OCI-LY7 (cell line): ENCODE data around the gene HRH2. TPM values are rescaled to one million over a fixed set of nuclear protein-coding genes. Genes with fewer than 3 reads are reported as not detected.

Experiments used
- BruUV-seq: library from RNA; stranded (reverse); fragments of 400-500 nt; replicated peaks from 2 replicates; lab custom pipeline; 2021; lab: Mats Ljungman, UMichigan
- CTCF ChIA-PET: fragments of 300-600 bp; sonication (Branson Sonifier 250); formaldehyde crosslinking; loops from one replicate; lab custom pipeline; 2022; ENCODE audit warnings: antibody characterized with exemption; ENCODE audit not compliant: unreplicated experiment; lab: Charles Lee
- POLR2A ChIA-PET: fragments of 300-600 bp; sonication (Branson Sonifier 250); formaldehyde crosslinking; loops from one replicate; lab custom pipeline; 2022; ENCODE audit warnings: antibody characterized with exemption; lab: Charles Lee
- DNase-seq: peaks from one replicate; pipeline ENCODE4 v3.0.0-alpha.2; 2015; ENCODE audit warnings: low spot score
- H2AFZ ChIP-seq: fragments of 200-600 bp; sonication (generic), shearing (Covaris generic); 2 replicates; pipeline ENCODE4 v1.6.1; 2014; ENCODE audit warnings: mild to moderate bottlenecking, antibody characterized with exemption, low read length, moderate library complexity
- H3K27ac ChIP-seq: fragments of 200-600 bp; sonication (generic); 2 replicates; pipeline ENCODE4 v1.5.1; 2014; ENCODE audit warnings: mixed run types, low read depth, mild to moderate bottlenecking, moderate library complexity, low read length, inconsistent platforms; ENCODE audit not compliant: poor library complexity, severe bottlenecking
- H3K36me3 ChIP-seq: fragments of 200-600 bp; sonication (generic); 2 replicates; pipeline ENCODE4 v1.6.1; 2014; ENCODE audit warnings: mild to moderate bottlenecking, antibody characterized with exemption, low read length, moderate library complexity, mixed read lengths; ENCODE audit not compliant: insufficient read depth
- H3K4me1 ChIP-seq: fragments of 200-600 bp; sonication (generic); 2 replicates; pipeline ENCODE4 v1.5.1; 2014; ENCODE audit warnings: mild to moderate bottlenecking, low read length; ENCODE audit not compliant: insufficient read depth, poor library complexity, severe bottlenecking
- H3K4me2 ChIP-seq: fragments of 200-600 bp; sonication (generic); 2 replicates; pipeline ENCODE4 v1.6.1; 2014; ENCODE audit warnings: mild to moderate bottlenecking, low read length
- H3K4me3 ChIP-seq: fragments of 200-600 bp; sonication (generic); 2 replicates; pipeline ENCODE4 v1.5.1; 2014; ENCODE audit warnings: mild to moderate bottlenecking, low read depth, low read length; ENCODE audit not compliant: poor library complexity, severe bottlenecking
- H3K79me2 ChIP-seq: fragments of 200-600 bp; sonication (generic); 2 replicates; pipeline ENCODE4 v1.6.1; 2016; ENCODE audit warnings: low read depth, mild to moderate bottlenecking, low read length, moderate library complexity, mixed read lengths; ENCODE audit not compliant: insufficient read depth
- H3K9me2 ChIP-seq: fragments of 200-600 bp; sonication (generic); 2 replicates; pipeline ENCODE4 v1.6.1; 2016; ENCODE audit warnings: mild to moderate bottlenecking, low read length, mixed read lengths; ENCODE audit not compliant: insufficient read depth
- H3K9me3 ChIP-seq: fragments of 200-600 bp; sonication (generic); 2 replicates; pipeline ENCODE4 v1.6.1; 2014; ENCODE audit warnings: mild to moderate bottlenecking, mixed run types, low read length, mixed read lengths
- H4K20me1 ChIP-seq: fragments of 200-600 bp; sonication (generic); 2 replicates; pipeline ENCODE4 v1.6.1; 2014; ENCODE audit warnings: mild to moderate bottlenecking, antibody characterized with exemption, low read length, moderate library complexity, mixed read lengths; ENCODE audit not compliant: insufficient read depth
- EZH2phosphoT487 ChIP-seq: fragments of 200-600 bp; sonication (generic); IDR thresholded peaks from 2 replicates; pipeline ENCODE4 v1.6.1; 2018; ENCODE audit warnings: low read depth, borderline replicate concordance, mild to moderate bottlenecking, mixed run types, antibody characterized with exemption, low read length, moderate library complexity, mixed read lengths
- intact Hi-C: fragments of 100-400 bp; cut with micrococcal nuclease; formaldehyde crosslinking; loops from one replicate; pipeline ENCODE4 v1.10.0; 2022; ENCODE audit not compliant: unreplicated experiment
- total RNA-seq, 2 experiments: library from RNA; depleted of rRNA in 1 of 2; stranded (reverse); fragments of >200 nt in 1 of 2; shearing (Covaris generic) in 1 of 2; gene quantifications; 2 replicates each; pipeline ENCODE4 v1.2.3, GENCODE V29; 2014 to 2022
- TF ChIP-seq, protein P1 (sequence below): fragments of 200-600 bp; sonication (generic); conservative IDR thresholded peaks from 2 replicates; pipeline ENCODE4 v1.5.1; 2014; ENCODE audit warnings: mild to moderate bottlenecking, antibody characterized with exemption, low read length, moderate library complexity, mixed read lengths

HRH2 gene
- total RNA-seq, 2 experiments from 2014 or later = not detected

DNA sequence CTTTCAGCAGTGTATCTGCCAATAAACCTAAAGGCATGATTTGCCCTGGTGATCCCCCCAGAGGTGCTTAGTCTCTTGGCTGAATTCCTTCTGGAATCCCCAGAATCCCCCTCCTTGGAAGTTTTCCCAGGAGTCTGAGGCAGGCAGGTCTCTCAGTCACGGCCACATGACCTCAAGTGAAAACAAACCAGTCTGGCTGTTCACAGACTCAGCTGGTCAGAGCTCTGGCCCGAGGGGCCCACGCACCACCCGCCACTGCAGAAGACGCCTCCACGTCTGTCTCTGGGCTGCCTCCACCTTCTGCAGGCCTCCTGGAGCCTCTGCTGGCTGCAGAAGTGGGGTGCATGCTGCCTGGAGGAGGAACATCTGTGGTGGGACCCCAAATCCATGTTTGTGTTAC lies 52.5 kb downstream of the HRH2 start:
- H3K27ac ChIP-seq = no peak overlapping the region
- H3K4me2 ChIP-seq = no peak overlapping the region
- no peak for TF ChIP-seq EZH2phosphoT487
- TF ChIP-seq, protein P1, sequence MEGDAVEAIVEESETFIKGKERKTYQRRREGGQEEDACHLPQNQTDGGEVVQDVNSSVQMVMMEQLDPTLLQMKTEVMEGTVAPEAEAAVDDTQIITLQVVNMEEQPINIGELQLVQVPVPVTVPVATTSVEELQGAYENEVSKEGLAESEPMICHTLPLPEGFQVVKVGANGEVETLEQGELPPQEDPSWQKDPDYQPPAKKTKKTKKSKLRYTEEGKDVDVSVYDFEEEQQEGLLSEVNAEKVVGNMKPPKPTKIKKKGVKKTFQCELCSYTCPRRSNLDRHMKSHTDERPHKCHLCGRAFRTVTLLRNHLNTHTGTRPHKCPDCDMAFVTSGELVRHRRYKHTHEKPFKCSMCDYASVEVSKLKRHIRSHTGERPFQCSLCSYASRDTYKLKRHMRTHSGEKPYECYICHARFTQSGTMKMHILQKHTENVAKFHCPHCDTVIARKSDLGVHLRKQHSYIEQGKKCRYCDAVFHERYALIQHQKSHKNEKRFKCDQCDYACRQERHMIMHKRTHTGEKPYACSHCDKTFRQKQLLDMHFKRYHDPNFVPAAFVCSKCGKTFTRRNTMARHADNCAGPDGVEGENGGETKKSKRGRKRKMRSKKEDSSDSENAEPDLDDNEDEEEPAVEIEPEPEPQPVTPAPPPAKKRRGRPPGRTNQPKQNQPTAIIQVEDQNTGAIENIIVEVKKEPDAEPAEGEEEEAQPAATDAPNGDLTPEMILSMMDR = no peak
- no peaks in the 10 kb centered on the region for H3K79me2 ChIP-seq
- no peak overlapping the region for H2AFZ ChIP-seq
- ChIA-PET CTCF (no interaction called here), POLR2A (interaction anchor here (0.7 kb wide), 1 partner anchor 178 kb away, joined by 3 read pairs; no protein-coding TSS in a partner anchor)
- intact Hi-C loops = no loop called here
- no peak for DNase-seq
- no TSS peak for BruUV-seq
- H3K4me1 ChIP-seq = no peaks in the 10 kb centered on the region
- no peaks in the 10 kb centered on the region for H3K9me3 ChIP-seq
- H4K20me1 ChIP-seq = no peaks in the 10 kb centered on the region
- H3K9me2 ChIP-seq = no peaks in the 10 kb centered on the region
- no peaks in the 10 kb centered on the region for H3K36me3 ChIP-seq
- H3K4me3 ChIP-seq = no peak overlapping the region

DNA sequence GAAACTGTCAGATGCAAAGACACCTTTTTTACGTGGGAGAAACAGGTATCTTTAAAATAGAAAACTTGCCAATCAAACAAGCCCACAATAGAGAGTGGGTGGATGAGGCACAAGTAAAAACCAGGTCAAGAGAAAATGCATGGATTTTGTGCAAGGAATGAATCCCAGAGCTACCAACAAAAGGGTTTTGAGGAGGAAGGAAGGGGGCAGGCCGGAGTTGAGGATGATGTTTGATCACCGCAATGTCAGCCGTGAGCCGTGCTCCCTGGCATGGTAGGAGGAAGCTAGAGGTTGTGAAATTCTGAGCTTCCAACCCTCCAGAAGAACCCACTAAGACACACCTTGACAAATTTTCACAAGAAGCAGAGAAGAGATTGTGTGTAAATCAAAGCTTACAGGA lies 53.2 kb downstream of the HRH2 start:
- H3K79me2 ChIP-seq = no peaks in the 10 kb centered on the region
- BruUV-seq = no TSS peak
- H3K4me3 ChIP-seq = no peak overlapping the region
- H3K4me1 ChIP-seq = no peaks in the 10 kb centered on the region
- ChIA-PET CTCF (no interaction called here), POLR2A (no interaction called here)
- DNase-seq = no peak
- no peaks in the 10 kb centered on the region for H4K20me1 ChIP-seq
- TF ChIP-seq EZH2phosphoT487 = no peak
- TF ChIP-seq, protein P1 = no peak
- no peaks in the 10 kb centered on the region for H3K36me3 ChIP-seq
- H2AFZ ChIP-seq = no peak overlapping the region
- no peaks in the 10 kb centered on the region for H3K9me2 ChIP-seq
- intact Hi-C loops = no loop called here
- H3K27ac ChIP-seq = no peak overlapping the region
- no peak overlapping the region for H3K4me2 ChIP-seq
- no peaks in the 10 kb centered on the region for H3K9me3 ChIP-seq

DNA sequence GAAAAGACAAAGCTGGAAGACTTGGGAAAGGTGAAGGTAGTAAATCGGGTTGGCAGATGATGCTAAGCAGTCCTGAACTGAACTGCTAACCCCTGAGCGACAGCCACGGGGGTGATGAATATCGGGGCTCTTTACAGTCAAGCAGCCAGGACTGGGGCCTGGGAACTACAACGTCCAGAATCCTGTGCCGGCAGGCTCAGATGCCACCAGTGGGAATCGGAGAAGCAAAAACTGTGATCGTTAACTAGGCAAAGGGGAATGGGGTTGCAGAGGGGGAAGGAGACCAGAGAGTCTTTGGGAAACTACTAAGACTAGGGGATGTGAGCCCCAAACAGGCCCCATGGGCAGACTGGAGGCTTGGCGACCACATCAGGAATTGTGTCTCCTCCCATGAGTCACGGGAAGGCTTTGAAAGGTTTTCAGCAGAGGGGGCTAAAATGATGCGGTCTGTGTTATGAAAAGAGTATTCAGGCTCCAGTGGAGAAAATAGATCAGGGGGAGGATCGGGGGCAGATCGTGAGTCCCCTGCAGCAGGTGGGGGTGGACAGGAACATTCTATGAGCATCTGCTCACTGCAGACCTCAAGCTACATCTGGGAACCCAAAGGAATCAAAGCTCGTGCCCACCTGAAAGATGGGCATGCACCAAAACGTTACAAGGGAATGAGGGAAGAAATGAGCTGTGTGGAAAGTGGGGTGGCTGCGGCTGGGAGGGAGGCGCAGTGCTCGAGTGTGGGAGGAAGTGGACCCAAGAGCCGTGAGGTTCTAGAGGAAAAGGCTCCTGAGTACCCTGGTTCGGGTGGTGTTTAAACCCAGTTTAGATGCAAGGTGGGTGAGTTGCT lies 53.8 kb downstream of the HRH2 start:
- H3K4me2 ChIP-seq = no peak overlapping the region
- BruUV-seq = no TSS peak
- no peaks in the 10 kb centered on the region for H4K20me1 ChIP-seq
- no peak for DNase-seq
- ChIA-PET POLR2A (no interaction called here), CTCF (no interaction called here)
- intact Hi-C loops = no loop called here
- H3K36me3 ChIP-seq = no peaks in the 10 kb centered on the region
- no peaks in the 10 kb centered on the region for H3K79me2 ChIP-seq
- H3K9me3 ChIP-seq = no peaks in the 10 kb centered on the region
- H2AFZ ChIP-seq = no peak overlapping the region
- no peaks in the 10 kb centered on the region for H3K9me2 ChIP-seq
- TF ChIP-seq EZH2phosphoT487 = no peak
- TF ChIP-seq, protein P1 = no peak
- H3K27ac ChIP-seq = no peak overlapping the region
- H3K4me3 ChIP-seq = no peak overlapping the region
- H3K4me1 ChIP-seq = no peaks in the 10 kb centered on the region
